H4 (cell line): Measurements from ENCODE around the gene CASD1. TPM values are rescaled to one million over a fixed set of nuclear protein-coding genes. Genes with fewer than 3 reads are reported as not detected.
A peak's percentile ranks its signal among the peaks of the same experiment; 100 is the strongest.

ENCODE experiments used
- DNase-seq: peaks from one replicate; pipeline ENCODE4 v3.0.0-alpha.2; 2015; ENCODE audit warnings: low spot score
- total RNA-seq: library from RNA; depleted of rRNA; stranded (reverse); fragments of >200 nt; shearing (Covaris generic); gene quantifications from 2 replicates; pipeline ENCODE4 v1.2.3, GENCODE V29; 2014; rRNA removed

Gene CASD1
- total RNA-seq, 1 experiment from 2014 or later, result 15.3 TPM

DNA sequence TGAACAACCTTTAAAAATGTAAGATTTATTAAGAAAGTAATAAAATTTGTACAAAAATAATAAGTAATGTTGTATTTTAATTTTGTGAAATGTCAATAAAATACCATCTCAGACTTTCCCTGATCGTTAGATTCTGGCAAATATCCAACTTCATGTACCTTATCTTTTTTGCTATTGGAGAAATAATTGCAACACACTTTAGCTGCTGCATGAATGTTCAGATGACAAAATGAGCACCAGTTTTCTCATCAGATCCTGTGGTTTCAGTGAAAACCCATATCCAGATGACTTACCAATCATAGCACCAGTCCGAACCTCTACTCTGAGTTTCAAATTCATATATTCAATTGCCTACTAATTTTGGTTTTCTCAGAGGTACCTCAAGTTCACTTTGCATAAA lies 69.9 kb downstream of the CASD1 start:
- no peak for DNase-seq

DNA sequence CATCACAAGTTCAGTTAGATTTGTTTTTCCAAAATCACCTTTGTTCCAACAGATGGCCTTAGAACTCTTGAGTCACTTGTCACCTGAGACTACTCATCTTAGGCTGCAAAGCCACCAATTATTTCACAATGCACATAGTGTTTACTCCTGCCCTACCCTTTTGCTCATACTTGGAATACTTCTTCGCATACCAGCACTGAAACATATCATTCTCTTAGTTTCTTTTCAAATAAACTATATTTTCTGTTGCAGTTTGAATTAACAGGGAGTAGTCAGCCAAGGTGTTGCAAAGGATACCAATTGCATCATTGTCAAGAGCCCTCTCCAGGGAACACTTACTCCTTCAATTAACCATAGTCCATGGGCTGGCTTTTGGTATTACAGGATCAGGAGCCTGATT lies 71.0 kb downstream of the CASD1 start:
- DNase-seq, result peak; percentile 75

DNA sequence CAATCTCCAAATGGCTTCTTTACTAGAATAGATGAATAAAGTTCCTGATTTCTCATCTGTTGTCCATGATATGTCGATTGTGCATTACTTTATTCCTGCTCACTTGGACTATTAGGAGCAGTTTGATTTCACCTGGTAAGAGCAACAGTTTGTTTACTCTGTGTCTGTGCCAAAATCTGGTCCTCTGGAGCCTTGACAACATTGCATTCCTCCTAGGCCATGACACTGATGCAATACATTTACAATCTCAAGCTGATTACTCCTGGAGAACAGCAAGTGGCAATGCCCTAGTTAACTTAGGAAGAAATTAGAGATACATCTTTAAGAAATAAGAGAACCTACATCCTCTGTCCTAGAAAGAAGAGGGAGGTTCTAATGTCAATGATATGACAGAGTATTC lies 74.5 kb downstream of the CASD1 start:
- no peak for DNase-seq

DNA sequence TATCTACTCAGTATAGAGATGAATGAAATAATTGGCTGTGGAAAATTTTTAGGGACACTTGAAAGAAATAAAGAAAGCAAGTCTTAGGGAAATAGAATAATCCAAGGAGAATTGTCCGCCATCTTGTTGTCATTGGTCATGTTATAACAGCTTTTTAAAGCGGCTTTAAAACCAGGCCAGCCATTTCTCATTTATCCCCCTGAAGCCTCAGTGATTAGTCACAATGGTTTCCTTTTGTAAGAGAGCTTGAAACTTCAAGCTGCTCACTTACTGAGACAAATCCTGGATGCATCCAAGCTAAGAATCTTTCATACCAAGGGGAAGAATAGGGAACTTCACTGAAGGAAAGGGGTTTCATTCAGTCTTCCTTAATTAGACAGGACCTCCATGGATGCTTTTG lies 78.5 kb downstream of the CASD1 start:
- DNase-seq, result no peak

DNA sequence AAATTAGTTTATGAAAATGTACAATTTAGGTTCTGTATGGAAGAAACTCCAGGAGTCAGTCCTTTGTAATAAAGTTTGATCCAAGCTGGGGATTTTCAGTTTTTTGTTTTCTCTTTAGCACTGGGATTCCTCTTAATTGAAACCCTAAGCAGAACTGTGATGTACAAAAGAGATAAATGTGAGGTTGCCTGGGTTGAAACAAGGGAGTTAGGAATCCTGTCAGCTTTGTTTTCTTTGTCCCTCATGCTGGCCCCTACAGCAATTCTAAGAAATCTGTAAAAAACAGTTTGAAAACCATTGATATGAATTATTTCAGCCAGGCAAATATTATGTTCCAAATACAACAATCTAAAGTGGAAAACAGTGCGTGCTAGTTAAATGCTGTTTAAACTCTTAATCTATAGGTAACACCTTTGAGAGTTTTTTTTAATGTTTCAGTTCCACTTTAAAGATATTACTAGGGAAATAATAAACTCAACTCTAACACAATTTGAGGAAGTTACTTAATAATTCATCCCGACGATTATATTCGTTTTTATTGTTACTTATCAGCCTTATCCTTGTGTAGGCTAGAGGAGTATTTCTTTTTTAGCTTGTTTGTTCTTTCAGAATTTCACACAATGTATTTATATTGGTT lies 81.0 kb downstream of the CASD1 start:
- DNase-seq, result no peak

DNA sequence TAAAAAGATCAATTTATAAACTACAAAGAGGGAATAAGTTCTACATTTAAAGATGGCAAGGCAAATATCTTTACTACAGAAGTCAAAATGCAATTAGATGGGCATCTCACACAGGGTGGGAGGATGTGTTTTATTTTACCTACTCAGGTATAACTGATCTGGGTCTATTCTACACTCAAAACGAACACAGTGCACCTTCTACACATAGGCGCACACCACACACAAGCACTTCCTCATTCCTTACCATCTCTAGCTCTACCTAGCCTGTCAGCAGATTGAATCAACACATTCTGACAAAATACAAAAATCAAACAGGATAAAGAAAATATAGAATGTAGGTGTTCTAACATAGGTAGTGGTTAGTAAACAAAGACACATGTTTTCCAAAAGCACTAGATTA lies 81.6 kb downstream of the CASD1 start:
- no peak for DNase-seq

DNA sequence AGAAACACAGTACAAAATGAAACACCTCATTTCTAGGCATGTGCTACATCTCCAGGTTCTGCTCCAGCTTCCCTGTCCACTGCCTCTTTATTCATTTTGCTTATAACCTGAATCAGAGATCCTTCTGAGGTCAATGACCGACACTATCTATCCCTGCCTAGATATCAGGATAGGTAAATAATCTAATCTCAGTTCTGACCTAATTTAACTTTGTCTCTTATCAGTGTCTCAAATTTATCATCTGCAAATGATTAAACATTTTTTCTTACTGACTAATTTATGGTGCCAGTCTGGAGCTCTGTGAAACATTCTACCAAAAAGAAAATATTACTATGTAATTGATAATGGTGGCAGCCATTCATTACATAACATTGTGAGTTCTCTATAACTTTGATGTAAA lies 85.3 kb downstream of the CASD1 start:
- DNase-seq, result no peak

DNA sequence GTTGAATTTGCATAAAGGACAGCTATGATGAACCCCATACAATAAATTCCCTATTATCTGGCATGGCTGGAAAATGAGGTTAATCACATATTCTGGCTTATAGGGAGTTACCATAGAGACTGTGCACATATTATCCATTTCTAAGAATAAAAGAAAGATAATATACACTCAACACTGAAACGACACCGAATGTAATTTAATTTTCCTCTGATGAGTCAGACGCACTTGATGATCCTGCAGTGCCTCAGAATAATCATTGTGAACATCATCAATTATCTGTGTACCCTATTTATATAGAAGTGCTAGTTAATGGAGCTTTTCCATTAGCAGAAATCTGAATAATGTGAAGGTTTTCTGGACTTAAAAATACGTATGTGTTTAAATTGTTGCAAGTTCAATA lies 86.1 kb downstream of the CASD1 start:
- no peak for DNase-seq

DNA sequence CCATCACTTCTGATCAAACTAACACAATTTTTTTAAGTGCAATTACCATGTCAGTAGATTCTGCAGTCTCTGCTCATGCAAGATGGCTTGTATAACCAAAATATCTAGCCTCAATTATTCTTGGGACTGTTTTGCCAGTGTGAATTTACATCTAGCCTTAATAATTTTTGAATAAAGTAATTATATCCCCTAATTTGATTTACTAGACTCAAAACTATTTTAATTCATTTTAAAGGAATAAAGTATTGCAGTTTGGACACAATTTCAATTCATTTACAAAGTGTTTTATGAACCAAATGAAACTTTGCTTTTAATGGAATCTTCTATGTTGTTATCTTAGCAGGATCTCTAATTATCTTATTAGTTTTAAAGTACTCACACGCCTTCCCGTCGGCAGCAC lies 90.7 kb downstream of the CASD1 start:
- no peak for DNase-seq

DNA sequence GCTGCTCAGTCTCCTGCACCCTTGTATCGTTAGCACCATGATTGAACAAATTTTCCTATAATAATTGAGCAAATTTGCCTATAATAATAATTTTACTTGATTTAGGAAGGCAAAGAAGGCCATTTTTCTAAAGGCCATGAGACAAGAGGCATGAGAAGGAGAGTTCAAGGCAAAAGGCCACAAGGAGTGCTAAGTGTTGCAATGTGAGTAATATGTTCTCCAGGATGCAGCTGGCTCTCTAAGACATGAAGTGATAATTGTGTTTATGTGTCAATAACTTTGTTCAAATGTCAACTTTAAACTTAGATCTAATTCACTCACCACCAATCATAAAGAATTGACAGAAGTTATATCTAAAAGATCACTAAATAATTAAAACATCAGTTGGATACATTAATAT lies 92.6 kb downstream of the CASD1 start:
- no peak for DNase-seq

DNA sequence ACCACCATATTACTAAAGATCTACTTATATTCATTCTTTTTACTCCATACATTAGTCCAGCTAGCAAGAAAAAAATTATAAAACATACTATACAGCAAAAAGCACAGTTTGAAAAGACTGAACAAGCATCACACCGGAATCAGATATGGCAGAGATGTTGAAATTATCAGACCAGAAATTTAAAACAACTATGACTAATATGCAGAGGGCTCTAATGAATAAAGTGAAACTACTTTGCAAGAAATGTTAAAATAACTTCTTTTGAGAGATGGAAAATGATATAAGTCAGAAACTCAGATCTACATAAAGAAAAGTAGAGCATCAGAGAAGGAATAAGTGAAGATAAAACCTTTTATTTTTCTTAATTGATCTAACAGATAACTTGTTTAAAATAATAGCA lies 95.4 kb downstream of the CASD1 start:
- no peak for DNase-seq

Other genes with a start within 250 kb of the CASD1 start
- gene COL1A2, start 114.9 kb upstream of the CASD1 start, total RNA-seq, result 0.46 and 2.2 TPM in 2 replicates
- 114 and 120 TPM in 2 replicates for gene SGCE, start 146.3 kb downstream of the CASD1 start, total RNA-seq